GM18909 (cell line): ENCODE data around the gene OR10A3.
"Not testable (repeated sequence)": the region's sequence is repeated elsewhere in the genome, so short reads cannot be mapped to it uniquely, and the experiment has no call there.

ENCODE experiments used
- ATAC-seq: cut with Tn5 transposase; IDR thresholded peaks from one replicate; pipeline ENCODE4 v1.9.1; 2021; ENCODE audit warnings: mild to moderate bottlenecking; ENCODE audit not compliant: unreplicated experiment, poor library complexity

The OR10A3 gene

GRCh38 chr11:7941608-7942007 is at the start of gene OR10A3:
Gene OR10A3, minus strand, starts transcription at chr11:7941708. Its CDS starts 2,188 bp downstream, at chr11:7939520.
- ATAC-seq: no peak

DNA sequence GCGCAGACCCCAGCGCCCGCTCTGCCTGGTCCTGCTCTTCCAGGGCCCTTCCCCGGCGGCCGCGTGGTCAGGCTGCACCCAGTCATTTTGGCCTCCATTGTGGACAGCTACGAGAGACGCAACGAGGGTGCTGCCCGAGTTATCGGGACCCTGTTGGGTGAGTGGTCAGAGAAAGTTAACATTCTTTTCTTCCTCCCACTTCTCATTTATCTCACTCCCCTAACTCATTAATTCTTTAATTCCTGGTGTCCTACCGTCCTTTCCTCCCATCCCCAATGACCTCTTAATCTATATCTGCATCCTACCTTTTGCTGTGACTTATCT is 46.0 kb upstream of the OR10A3 start:
- not testable (repeated sequence) for ATAC-seq

- ATAC-seq: peak; percentile 94
These were observed 45.5 kb upstream of the OR10A3 start, which contains the start of gene EIF3F for GRCh38 chr11:7986768-7987559. Gene EIF3F, plus strand, starts transcription at chr11:7987337. Its CDS starts 16 bp downstream, at chr11:7987353.

GRCh38 chr11:7983832-7984590 is 42.5 kb upstream of the OR10A3 start:
- ATAC-seq: no peak

DNA sequence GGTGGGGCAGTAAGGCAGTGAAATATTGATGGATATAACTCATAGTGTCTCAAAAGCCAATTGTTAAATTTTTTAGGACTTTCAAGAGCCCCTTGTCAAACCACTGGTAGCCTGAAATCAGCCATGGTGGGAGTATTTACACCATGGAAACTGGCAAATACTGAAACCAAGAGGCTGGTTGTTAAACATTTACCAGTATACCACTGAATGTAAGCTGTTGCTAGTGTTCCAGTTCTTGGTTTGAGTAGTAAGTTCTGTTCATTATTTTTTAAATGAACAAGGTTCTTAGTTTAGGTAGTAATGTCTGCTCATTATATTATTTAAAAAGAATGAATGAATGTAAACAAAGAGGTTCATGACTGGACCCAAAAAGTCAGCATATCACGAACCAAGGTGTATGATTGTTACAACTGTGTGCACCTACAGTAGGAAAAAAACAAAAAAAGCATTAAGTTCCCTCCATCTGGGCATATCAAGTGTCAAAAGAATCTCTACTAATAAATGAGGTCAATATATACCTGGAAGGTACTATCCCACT is 41.1 kb upstream of the OR10A3 start:
- ATAC-seq: peak; percentile 60

- no peak for ATAC-seq
These were observed 40.2 kb upstream of the OR10A3 start for GRCh38 chr11:7981619-7982157.

- no peak for ATAC-seq
These were observed 35.9 kb upstream of the OR10A3 start for GRCh38 chr11:7977232-7977917.

- no peak for ATAC-seq
These were observed 33.2 kb upstream of the OR10A3 start for GRCh38 chr11:7974668-7975067.

- ATAC-seq: no peak
These were observed 31.5 kb upstream of the OR10A3 start for GRCh38 chr11:7973011-7973410.

GRCh38 chr11:7971846-7972245 is 30.3 kb upstream of the OR10A3 start:
- ATAC-seq: no peak

GRCh38 chr11:7969756-7970646 is 28.5 kb upstream of the OR10A3 start:
- no peak for ATAC-seq

DNA sequence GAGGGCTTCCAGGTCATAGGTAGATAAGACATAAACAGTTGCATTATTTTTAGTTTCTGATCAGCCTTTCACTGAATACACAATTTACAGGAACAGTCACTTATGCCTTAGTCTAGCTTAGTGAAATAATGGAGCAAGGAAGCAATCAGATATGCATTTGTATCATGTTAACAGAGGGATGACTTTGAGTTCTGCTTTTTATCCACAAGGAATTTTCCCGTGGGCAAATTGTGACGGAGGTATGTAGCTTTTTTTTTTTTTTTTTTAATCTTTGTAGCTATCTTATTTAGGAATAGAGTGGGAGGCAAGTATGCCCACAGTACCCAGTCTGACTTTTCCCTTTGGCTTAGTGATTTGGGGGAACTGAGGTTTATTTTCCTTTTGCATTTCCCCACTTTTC is 27.2 kb upstream of the OR10A3 start:
- no peak for ATAC-seq

- no peak for ATAC-seq
These were observed 26.3 kb upstream of the OR10A3 start for GRCh38 chr11:7967826-7968225.

GRCh38 chr11:7967097-7967496 is 25.6 kb upstream of the OR10A3 start:
- ATAC-seq: no peak

DNA sequence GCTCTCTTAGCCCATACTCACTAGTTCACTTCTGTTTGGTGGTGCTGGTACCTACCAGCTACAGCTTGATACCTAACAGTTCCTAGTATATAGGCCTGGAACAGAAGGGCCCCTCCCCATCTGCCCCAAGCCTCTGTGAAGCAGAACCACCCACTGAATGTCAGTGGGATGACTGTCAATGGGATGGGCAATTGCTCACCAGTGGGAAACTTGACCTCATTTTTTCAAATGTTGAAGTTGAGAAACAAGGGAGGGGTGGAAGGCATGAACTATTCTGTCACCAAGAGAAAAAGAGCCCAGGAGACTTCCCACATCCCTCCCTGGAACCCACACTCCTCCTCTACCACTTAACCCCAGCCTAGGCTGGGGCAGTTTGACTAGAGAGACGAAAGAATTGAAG is 23.9 kb upstream of the OR10A3 start, which contains the start of gene NLRP10:
NLRP10 (minus strand) TSS at position 62 of the 400 bp plus-strand sequence. CDS start 1,952 bp downstream, outside the sequence.
- ATAC-seq: no peak

GRCh38 chr11:7964873-7965272 is 23.4 kb upstream of the OR10A3 start:
- ATAC-seq: no peak

DNA sequence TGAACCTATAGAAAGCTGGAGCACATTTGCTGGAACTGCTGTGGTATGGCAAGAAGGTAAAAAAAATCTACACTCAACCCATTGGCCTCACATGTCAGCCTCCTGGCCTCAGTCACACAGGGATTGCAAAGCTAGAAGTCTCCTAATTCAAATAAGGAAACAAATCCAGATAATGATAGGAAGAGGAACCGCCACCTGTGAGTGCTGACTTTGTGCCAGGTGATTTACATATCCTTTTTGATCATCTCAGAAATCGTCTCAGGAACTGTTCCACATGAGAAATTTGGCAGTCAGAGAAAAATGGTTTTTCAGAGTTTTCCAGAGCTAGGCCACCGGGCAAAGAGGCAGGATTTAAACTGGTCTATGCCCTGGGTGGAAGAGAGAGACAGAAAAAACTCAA is 22.8 kb upstream of the OR10A3 start:
- no peak for ATAC-seq

DNA sequence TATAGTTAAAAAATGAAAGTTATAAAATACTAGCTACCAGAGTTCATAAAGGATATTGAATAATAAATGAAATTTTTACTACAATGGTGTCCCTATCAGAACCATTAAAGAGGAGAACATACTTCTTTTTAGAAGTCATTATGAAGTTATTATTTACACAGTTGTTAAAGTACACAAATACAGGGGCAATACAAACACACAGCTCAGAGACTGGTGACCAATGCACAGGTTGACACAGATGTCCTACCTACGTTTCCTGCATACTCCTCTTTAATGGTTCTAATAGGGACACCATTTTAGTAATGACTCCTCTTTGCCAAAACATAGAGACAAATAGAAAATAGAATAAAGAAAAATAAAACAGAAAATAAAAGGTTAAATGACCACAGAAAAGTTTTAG is 13.7 kb upstream of the OR10A3 start:
- no peak for ATAC-seq

DNA sequence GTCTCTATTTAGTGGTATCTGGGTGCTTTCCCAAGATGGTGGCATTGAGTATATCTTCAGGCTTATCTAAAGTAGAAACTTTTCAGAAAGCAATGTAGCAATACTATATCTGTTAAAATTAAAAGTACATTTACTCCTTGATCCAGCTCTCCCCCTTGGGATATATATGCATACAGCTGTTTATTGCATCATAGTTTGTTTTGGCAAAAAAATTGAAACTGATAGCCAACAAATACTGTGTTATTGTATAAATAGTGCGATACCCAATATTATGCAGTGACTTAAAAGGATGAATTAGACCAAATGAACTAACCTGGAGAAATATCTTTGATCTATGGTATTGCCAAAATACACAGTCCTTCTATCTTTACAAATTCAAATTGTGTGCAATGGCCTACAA is 8.4 kb upstream of the OR10A3 start:
- no peak for ATAC-seq
